IPS-18a (cell line): ENCODE results near the gene CHRM3.
"Not testable (repeated sequence)": the region's sequence is repeated elsewhere in the genome, so short reads cannot be mapped to it uniquely, and the experiment has no call there.

Source experiments
- H3K27ac ChIP-seq: one replicate; pipeline ENCODE4 v1.5.1; 2013; ENCODE audit warnings: low read length
- H3K27me3 ChIP-seq: one replicate; pipeline ENCODE4 v1.6.1; 2013; ENCODE audit warnings: mild to moderate bottlenecking, low read length; ENCODE audit not compliant: control insufficient read depth, insufficient read depth
- H3K36me3 ChIP-seq: one replicate; pipeline ENCODE4 v1.6.1; 2013; ENCODE audit warnings: low read depth, low read length; ENCODE audit not compliant: control insufficient read depth
- H3K4me1 ChIP-seq: one replicate; pipeline ENCODE4 v1.6.1; 2013; ENCODE audit warnings: low read depth, low read length; ENCODE audit not compliant: control insufficient read depth
- H3K4me3 ChIP-seq: one replicate; pipeline ENCODE4 v1.5.1; 2013; ENCODE audit warnings: low read length
- H3K9ac ChIP-seq: one replicate; pipeline ENCODE4 v1.6.1; 2013; ENCODE audit warnings: mild to moderate bottlenecking, low read length, moderate library complexity
- H3K9me3 ChIP-seq: one replicate; pipeline ENCODE4 v1.6.1; 2013; ENCODE audit warnings: low read depth, low read length; ENCODE audit not compliant: control insufficient read depth

The CHRM3 gene

DNA sequence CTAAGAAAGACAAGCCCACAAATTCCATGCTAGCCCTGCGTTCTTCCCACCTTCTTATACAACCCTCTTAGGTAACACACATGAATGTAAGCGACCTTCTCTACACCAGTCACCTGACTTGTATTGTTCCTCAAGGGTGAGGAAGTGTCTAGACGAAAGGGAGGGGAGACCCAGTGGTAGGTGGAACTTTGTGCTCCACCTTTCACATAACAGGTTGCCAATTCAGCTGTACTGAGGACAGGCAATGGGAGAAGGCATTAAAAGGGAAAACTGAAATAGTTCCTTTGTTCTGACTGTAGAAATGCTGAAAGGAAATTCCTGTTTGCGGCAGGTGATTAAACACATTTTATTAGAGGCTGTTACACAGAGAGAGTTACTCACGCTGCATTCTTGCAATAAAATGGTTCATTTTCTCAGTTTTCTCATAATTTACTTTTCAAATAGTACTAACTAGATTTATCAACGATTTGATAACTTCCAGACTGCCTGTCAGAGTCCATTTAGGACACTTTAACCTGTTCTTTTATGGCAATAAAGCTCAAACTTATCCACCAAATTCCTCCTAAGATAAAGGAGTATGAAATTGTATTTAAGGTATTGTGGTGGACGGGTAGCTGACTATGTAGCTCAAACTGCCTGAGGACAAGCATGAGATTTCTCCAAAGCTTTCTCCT, 17.8 kb upstream of the CHRM3 start:
- Histone ChIP-seq H3K9ac (no peak overlapping the region), H3K4me3 (no peak overlapping the region), H3K27ac (no peak overlapping the region), H3K36me3 (no peaks in the 10 kb centered on the region), H3K27me3 (no peaks in the 10 kb centered on the region), H3K4me1 (no peaks in the 10 kb centered on the region), H3K9me3 (no peaks in the 10 kb centered on the region)

DNA sequence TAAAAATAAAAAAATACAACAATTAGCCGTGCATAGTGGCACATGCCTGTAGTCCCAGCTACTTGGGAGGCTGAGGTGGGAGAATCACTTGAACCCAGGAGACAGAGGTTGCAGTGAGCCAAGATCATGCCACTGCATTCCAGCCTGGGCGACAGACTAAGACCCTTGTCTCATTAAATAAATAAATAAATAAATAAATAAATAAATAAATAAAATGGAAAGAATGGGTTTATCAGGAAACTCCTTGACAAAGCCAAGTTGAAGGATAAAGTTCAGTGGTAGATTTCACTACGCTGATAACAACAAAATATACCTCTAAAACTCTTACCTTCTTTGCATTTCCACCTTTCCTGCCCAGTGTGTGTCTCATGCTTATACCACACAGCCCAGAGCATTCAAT, 15.5 kb upstream of the CHRM3 start:
- not testable (repeated sequence) for H3K27me3 ChIP-seq, H3K4me1 ChIP-seq, H3K9ac ChIP-seq, H3K9me3 ChIP-seq, H3K36me3 ChIP-seq, H3K27ac ChIP-seq, H3K4me3 ChIP-seq

DNA sequence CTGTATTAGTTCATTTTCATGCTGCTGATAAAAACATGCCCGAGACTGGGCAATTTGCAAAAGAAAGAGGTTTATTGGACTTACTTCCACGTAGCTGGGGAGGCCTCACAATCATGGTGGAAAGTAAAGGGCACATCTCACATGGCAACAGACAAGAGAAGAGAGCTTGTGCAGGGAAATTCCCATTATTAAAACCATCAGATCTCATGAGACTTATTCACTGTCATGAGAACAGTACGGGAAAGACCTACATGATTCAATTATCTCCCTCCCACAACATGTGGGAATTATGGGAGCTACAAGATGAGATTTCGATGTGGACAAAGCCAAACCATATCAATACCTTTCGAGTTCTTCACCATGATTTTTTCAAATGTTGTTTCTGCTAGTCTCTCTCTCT, 3.7 kb upstream of the CHRM3 start:
- Histone ChIP-seq H3K36me3 (no peaks in the 10 kb centered on the region), H3K9me3 (no peaks in the 10 kb centered on the region), H3K4me1 (peaks cover 4% of the 10 kb centered on the region), H3K4me3 (no peak overlapping the region), H3K9ac (no peak overlapping the region), H3K27me3 (peaks cover 26% of the 10 kb centered on the region), H3K27ac (no peak overlapping the region)

DNA sequence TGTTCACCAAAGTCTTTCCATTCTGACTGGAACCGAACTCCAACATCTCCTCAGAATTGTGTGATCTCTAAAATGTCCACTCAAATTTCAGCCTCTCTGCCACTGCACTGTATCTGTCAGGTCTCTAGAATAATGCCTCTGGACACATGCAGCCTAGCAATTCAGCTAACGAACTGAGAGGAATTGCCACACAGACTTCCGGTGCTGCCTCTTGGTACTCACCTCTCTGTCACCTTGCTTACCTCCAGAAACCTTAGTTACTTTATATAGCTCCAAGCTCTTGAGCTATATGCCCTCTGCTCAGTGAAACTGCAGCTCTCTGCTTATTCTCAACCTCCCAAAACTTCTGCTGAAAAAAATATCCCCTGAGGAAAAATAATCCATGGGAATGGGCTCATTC, 2.7 kb upstream of the CHRM3 start:
- no peak overlapping the region for H3K27ac ChIP-seq
- no peaks in the 10 kb centered on the region for H3K36me3 ChIP-seq
- H3K4me1 ChIP-seq: peaks cover 4% of the 10 kb centered on the region
- H3K27me3 ChIP-seq: peaks cover 37% of the 10 kb centered on the region
- H3K9me3 ChIP-seq: no peaks in the 10 kb centered on the region
- no peak overlapping the region for H3K9ac ChIP-seq
- no peak overlapping the region for H3K4me3 ChIP-seq

DNA sequence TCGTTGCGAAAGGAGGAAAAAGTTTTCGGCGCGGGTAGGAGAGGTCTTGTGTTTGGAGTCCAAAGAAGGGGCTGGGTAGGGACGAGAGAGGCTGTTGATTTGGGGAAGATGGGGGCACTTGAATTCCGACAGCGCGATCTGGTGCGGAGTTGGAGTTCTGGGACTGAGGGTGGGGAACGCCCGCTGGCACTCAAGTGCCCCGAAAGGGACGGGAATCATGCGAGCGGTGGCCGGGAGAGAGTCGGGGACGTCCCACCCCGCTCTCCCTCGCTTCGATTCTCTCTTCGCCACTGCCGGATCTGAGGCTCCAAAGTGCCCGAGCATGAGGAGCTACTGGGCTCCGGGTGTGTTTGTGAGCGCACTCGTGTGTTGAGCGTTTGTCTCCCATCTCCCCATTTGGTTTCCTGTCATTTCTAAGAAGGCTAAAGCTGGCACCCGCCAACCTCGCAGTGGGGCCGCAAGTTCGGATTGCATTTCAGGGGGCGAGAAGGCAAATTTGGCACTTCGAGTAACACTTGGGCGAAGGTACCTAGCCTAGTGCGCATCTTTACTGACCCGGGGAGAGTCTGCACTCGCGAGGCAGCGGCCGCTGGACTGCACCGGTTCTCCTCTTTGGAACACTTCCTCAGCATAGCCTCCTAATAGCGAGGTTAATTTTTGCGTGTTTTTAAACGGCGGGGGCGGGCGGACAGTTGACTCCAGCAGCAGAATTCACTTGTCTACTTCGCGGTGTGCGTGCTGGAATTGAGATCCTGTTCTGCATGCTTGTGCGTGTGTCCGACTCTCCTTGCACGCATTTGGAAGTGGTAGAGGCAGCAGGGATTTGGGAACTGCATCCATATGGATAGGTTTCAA, 1.2 kb downstream of the CHRM3 start:
- H3K27me3 ChIP-seq: peaks cover 44% of the 10 kb centered on the region
- no peak overlapping the region for H3K27ac ChIP-seq
- no peaks in the 10 kb centered on the region for H3K36me3 ChIP-seq
- peaks cover 4% of the 10 kb centered on the region for H3K4me1 ChIP-seq
- peak overlapping the region; percentile 38 for H3K9ac ChIP-seq
- H3K4me3 ChIP-seq: peak overlapping the region; percentile 75
- no peaks in the 10 kb centered on the region for H3K9me3 ChIP-seq

DNA sequence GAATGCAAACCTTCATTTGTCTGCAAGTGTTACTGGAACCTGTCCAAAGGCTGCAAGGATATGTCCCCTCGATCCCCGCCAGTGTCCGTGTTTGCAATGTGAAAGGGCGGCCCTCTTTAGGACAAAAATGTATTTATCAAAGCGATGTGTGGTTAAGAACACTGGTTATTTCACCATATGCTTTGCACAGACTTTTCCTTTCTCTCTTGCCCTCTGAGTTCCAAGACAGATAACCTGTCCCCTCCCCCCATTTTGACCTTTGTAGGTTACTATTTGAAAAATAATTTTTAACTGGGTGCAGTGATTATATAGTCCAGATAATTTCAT, 1.8 kb downstream of the CHRM3 start:
- H3K4me3 ChIP-seq: peak overlapping the region; percentile 75
- H3K27ac ChIP-seq: no peak overlapping the region
- H3K9me3 ChIP-seq: no peaks in the 10 kb centered on the region
- H3K9ac ChIP-seq: no peak overlapping the region
- H3K27me3 ChIP-seq: peaks cover 44% of the 10 kb centered on the region
- no peaks in the 10 kb centered on the region for H3K36me3 ChIP-seq
- H3K4me1 ChIP-seq: peaks cover 4% of the 10 kb centered on the region

DNA sequence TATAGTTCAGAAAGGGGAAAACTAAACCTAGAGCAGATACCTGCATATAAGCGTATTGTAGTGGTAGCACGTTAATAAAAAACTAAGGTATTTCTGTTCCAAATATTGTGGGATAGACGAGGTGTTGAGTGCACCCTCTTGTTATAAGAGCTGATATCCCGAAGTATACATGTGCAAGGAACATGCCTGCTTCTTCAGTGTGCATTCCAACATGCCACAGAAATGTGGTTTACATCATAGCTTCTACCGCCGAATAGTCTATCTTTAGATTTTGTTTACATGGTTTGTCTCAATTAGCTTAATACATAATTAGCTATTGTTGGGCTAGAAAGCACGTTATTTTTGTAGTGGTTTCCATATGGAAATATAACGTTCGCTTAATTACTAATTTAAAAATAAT, 2.2 kb downstream of the CHRM3 start:
- Histone ChIP-seq H3K27me3 (peaks cover 44% of the 10 kb centered on the region), H3K27ac (no peak overlapping the region)

DNA sequence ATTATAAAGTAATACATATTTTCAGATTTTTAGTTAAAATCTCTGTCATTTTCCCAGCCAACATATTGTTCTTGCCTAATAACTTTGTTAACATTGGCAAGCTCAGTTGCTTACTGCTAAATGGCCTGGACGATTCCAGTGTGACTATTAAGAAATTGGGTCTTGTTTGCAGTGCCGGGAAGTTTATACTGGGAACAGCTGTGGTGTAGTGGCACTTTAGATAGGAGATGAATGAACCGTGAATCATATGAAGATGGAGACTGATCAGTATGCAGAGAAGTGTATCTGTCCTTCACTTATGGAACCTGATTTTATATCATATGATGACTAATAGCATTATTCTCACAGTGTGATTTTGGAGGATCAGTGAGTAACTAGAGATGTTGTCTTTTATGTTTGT, 3.3 kb downstream of the CHRM3 start:
- no peaks in the 10 kb centered on the region for H3K9me3 ChIP-seq
- peaks cover 4% of the 10 kb centered on the region for H3K4me1 ChIP-seq
- H3K27ac ChIP-seq: no peak overlapping the region
- peaks cover 44% of the 10 kb centered on the region for H3K27me3 ChIP-seq
- H3K36me3 ChIP-seq: no peaks in the 10 kb centered on the region
- H3K9ac ChIP-seq: no peak overlapping the region
- H3K4me3 ChIP-seq: no peak overlapping the region

More for the DNA sequence above, 2.2 kb downstream of the CHRM3 start:
- no peak overlapping the region for H3K9ac ChIP-seq
- H3K36me3 ChIP-seq: no peaks in the 10 kb centered on the region
- peaks cover 4% of the 10 kb centered on the region for H3K4me1 ChIP-seq
- H3K4me3 ChIP-seq: no peak overlapping the region
- H3K9me3 ChIP-seq: no peaks in the 10 kb centered on the region

DNA sequence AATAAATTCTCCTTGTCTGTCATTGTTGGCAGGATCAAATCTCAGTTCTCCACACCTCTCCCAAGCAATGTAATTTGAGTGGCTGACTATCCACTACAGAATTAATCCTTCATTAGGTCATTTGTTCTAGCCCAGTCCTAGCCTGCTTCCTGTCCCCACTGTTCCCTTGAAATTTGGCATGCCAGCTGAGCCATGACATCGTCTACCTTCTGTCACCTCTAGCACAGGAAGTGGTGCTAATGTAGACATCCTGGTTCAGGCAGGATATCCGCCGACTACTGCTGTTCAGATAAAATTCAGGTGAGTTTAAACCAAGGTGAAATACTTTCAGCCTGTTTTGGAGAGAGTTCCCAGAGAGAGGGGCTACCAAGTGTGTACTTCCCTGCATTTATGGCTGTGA, 5.9 kb downstream of the CHRM3 start:
- H3K27me3 ChIP-seq: peaks cover 22% of the 10 kb centered on the region
- no peaks in the 10 kb centered on the region for H3K9me3 ChIP-seq
- no peaks in the 10 kb centered on the region for H3K4me1 ChIP-seq
- H3K9ac ChIP-seq: no peak overlapping the region
- no peak overlapping the region for H3K27ac ChIP-seq
- no peaks in the 10 kb centered on the region for H3K36me3 ChIP-seq
- no peak overlapping the region for H3K4me3 ChIP-seq

DNA sequence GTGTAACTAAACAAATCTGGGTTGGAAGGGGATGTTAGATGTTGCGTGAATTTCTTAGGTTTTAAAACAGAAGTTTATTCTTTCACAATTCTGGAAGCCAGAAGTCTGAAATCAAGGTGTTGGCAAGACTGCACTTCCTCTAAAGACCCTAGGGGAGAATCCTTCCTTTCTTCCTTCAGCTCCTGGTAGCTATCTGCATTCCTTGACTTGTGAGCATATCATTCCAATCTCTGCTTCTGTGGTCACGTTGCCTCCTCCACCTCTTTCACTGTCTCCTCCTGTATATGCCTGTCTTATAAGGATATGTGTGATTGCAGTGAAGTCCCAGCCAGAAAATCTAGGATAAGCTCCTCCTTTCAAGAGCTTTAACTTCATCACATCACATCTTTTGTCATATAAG, 7.7 kb downstream of the CHRM3 start:
- H3K27me3 ChIP-seq: peaks cover 4% of the 10 kb centered on the region
- H3K36me3 ChIP-seq: no peaks in the 10 kb centered on the region
- no peak overlapping the region for H3K9ac ChIP-seq
- no peaks in the 10 kb centered on the region for H3K9me3 ChIP-seq
- H3K4me1 ChIP-seq: no peaks in the 10 kb centered on the region
- no peak overlapping the region for H3K4me3 ChIP-seq
- H3K27ac ChIP-seq: no peak overlapping the region

DNA sequence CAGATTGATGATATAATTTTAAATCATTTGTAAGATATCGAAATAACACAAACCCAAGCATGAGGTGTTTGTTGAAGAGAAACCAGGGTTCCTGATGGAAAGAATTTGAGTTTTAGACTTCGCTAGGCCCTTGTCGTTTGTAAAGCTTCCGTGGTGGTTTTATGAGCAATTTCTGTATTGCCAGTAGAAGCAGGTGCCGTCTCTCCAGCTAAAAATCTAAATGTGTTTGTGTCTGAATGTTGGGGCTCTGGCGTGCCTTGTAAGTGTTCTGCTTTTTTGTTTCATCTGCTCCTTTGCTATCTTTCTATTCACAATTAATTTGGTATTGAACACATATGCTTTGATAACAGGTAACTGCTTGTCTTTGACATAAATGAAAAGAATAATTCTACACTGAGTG, 27.5 kb downstream of the CHRM3 start:
- no peak overlapping the region for H3K27ac ChIP-seq
- no peaks in the 10 kb centered on the region for H3K4me1 ChIP-seq
- H3K9me3 ChIP-seq: no peaks in the 10 kb centered on the region
- H3K9ac ChIP-seq: no peak overlapping the region
- H3K4me3 ChIP-seq: no peak overlapping the region
- no peaks in the 10 kb centered on the region for H3K36me3 ChIP-seq
- no peaks in the 10 kb centered on the region for H3K27me3 ChIP-seq

DNA sequence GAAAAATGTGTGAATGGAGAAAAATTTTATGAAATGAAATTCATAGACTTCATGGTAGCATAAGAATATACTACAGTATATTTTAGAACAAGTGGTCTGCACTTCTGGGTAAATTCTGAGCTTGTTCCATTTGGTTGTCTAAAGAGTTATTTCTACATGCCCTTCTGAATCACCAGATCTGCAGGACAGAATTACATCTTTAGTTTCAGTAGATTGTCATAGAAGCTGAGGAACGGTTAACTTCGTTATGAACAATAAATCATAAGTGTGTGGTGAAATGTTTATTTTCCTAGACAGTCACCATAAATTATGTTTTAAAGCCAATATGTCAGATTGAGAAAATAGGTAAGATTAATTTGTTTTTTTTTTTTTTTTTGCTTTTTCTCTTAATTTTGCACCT, 30.9 kb downstream of the CHRM3 start:
- H3K27me3 ChIP-seq: no peaks in the 10 kb centered on the region
- no peaks in the 10 kb centered on the region for H3K9me3 ChIP-seq
- no peak overlapping the region for H3K9ac ChIP-seq
- no peaks in the 10 kb centered on the region for H3K36me3 ChIP-seq
- H3K27ac ChIP-seq: no peak overlapping the region
- H3K4me3 ChIP-seq: no peak overlapping the region
- no peaks in the 10 kb centered on the region for H3K4me1 ChIP-seq
